NCI-H2107 (cell line): Measurements from ENCODE around the gene LDB2.

Experiments
- DNase-seq: peaks from one replicate; lab custom pipeline; 2025; lab: John Stamatoyannopoulos, UW

LDB2 gene

DNA sequence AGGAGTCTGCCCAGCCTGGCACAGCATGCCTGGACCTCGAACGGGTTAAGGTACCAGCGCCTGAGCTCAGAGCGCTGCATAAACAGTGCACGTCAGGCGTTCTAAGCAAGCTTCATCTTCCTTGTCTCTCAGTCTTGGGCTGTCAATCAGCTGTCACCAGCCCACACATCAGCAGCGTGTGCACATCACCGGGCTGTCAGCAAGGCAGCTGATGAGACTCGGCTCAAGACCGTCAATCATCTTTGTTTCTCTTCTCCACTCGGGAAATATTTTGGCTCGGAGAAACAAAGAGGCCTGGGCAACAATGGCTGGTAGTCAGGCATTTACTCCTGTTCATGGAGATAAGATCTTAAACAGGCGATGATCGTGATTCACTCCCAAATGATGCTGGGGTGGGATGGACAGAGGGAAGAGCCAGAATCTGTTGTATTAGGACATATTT, 141.3 kb downstream of the LDB2 start:
- no peak for DNase-seq

DNA sequence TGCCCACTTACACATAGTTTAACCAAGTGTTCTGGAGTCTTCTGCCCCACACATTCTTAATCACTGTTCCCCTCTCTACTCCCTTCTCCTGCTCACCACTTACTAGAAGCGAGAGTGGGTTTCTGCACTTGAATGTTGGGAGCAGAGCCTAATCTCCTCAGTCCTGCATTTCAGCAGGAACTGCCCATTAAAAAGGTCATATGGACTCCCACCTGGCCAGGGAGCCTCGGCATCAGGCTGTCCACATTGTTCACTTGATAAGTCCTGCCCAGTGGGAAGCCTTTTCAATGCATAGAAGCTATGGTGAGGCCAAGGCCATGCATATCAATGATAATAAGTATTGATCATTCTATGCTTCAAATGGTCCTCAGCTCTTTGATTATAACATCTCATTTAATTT, 144.3 kb downstream of the LDB2 start:
- no peak for DNase-seq

DNA sequence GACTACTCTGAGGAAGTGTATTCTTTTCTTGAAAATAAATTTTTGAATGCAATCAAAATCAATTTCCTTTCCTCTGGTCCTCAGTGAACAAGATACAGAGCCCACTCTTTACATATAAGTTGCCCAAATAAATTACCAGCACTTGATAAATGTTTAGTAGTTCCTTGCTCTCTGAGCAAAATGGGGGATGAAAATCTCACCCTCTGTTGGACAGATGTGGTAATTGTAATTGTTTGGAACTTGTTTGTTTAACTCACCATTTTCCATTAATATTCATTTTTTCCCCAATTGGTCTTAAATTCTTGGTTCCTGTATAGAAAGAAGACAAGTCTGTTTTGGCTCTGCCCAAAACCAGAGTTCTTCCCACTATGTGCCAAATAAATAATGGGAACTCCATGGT, 146.3 kb downstream of the LDB2 start:
- DNase-seq: no peak

DNA sequence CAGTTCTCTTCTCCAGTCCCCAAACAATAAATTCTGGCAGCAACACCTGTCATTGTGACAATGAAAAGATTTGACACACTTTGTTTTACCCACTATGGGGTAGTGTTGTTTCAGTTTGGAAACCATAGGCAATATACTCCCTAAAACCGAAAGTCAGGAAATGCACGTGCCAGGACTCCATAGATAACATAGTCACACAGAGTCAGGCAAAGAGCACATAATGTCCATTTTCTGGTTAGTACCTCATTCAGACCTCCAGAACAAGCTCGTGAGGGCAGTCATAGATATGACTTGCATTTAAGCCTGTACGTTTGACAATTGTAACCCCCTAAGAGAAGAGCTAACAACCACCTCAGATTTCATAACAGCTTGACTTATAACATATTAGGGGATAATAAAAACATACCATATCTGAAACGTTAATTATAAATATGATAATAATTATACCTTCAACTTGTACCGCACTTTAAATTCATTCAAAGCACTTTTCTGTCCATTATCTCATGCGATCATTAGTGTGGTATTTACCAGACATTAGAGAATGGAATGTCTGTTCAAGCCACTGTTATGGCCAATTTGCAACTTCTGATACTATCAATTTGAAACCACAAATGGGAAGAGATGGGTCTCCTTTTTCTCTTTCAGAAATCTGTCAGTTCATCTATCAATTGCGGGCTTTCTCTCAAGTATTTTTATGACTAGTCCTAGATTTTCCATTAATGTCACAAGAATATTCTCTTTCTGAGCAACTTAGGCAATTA, 147.4 kb downstream of the LDB2 start:
- DNase-seq: no peak

DNA sequence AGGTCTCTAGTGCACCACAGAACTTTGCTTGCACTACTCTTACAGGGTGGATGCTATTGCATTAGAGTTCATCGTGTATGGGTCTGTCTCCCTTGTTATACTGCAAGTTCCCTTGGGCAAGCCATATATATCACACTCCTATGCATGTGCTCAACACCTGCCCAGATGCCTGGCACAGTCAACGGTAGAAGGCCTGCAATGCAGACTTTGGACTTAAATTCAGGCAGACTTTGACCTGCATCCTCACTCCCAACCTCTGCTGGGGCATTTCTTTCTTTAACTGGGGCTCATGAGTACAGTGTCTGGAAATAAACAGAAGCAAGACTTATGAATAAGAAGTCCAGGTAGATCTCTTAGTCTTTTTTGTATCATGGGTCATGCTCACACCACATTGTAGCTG, 148.2 kb downstream of the LDB2 start:
- no peak for DNase-seq

DNA sequence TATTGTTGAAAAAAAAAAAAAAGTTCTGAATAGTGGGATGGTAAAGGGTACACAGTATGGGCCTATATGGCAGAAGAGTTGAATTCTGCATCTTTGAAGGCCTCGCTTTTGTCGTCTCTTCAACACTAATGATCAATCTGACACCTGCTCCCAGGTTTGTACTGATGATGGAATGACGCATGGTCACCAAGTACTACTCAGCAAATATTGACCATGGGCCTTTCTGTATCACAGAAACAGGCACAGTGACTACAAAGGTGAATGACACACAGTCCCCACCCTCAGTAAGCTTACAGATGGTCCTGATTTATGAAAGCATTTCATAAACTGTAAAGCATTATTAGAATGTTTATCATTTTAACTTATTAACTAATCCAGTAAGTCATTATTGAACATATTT, 152.6 kb downstream of the LDB2 start:
- DNase-seq: no peak

DNA sequence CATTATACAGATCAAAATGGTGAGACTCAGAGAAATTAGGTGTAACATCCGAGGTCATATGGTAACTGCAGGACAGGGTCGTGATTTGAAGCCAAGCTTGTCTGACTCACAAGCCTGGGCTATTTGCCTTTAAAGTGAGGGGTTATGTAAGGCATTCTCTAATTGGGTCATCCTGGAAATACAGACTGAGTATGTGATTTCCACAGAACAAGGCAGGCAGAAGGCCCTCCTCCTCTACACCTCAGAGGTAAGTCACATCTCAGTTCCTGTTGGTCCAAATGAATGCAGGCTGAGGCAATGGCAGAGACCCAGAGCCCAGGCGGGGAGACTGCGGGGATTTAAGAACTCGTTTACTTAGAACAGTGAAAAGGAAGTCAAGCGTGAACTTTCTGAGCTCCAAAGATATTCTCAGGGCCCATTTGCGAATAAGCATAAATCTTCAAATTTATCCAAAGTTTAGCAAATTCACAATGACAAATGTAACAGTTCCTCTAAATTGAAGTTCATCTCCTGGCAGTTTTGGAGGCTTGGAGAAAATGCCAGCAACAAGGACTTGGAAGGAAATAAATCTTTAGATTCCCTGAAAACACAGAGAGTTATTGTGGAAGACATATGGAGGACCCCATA, 153.3 kb downstream of the LDB2 start:
- DNase-seq: no peak

DNA sequence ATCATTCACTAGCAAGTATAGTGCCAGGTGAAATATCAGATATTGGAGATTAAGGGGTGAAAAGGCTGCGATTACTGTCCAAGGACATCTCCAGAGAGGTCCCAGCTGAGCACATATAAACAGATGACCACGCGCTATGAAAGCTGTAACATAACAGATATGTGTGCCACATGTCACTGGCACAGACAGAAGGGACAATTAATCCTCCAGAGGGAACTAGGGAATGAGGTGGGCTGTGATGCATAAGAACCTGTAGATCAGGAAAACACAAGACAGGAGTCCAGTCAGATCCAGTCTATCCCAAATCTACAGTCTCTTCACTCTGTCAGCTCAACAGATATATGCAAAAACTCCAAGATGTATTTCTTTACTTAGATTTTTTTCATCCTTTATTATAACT, 157.2 kb downstream of the LDB2 start:
- DNase-seq: no peak

DNA sequence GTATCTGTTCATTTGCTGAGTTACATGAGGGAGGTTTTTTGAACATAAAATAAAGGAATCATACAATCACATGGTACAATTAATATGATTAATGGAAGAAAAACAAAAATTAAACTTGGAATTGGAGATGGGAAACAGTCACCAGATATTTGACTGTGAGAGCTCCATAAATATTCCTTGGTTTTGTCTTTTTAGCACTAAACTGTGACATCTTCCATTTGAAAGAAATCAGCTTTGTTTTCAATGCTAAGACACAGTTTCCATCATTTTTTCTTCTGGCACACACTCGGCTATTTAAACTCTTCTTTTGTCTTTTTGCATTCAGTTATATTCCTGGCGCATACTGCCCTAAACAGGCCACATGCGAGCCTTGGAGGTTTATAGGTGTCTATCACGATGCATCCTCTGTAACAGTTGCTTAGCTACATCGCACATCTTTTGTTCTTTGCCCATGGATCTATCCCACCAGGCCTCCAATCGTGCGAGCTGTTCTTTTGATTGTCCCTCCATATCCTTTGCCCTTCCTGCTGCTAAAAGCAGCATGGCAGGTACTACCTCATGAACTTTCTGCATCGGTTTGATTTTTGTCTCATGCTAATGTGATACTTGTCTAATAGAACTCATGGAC, 158.3 kb downstream of the LDB2 start:
- DNase-seq: no peak

DNA sequence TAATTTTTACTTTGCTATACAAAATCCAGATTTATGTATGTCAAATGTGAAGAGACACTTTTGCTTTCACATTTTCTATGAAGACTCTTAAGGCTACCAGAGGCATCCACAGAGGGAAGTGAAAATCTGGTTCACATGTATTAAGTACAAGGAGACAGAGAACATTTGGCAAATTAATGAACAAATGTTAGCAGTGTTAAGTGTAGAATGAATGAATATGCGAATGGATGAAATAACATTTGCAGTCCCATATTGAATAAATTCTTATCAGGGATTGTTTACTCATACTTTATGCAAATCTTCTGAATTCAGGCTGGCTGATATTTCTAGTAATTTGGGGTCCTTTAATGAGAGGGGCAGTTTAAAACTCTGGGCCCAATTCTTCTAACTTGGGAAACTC, 159.9 kb downstream of the LDB2 start:
- DNase-seq: no peak

DNA sequence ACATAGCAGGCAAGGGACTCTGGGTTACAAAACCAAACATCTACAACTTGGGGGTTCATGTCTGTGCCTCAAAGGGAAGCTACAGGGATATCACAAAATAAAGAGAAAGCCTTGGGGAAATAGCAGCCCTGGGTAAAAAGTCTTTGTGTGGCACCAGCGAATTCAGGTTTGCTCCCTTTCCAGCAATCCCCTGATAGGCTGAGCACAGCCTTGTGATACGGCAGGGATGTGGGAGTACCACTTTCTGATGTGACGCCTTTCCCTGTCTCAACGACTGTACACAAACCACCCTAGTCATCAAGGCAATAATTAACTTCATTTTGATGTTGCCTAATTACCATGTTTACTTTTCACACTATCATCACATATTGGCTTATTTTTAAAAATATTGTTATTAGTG, 164.9 kb downstream of the LDB2 start:
- DNase-seq: no peak

DNA sequence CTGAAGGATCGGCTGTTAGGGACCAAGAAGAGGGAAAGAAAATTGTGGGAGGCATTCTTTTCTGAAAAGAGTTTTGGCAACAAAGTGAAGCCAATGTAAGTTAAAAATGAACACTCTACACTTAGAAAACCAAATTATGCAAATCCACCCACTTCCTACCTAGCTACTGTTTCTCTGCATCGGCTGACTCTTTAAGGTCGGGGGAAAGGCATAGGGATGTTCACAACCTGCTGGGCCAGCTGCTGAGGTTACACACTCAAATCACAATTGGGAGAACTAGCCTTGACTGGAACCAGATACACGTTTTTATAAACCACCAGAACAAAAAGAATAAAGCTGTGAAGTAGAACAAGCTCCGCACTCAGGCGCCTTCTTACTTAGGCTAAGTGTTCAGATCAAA, 165.7 kb downstream of the LDB2 start:
- no peak for DNase-seq

DNA sequence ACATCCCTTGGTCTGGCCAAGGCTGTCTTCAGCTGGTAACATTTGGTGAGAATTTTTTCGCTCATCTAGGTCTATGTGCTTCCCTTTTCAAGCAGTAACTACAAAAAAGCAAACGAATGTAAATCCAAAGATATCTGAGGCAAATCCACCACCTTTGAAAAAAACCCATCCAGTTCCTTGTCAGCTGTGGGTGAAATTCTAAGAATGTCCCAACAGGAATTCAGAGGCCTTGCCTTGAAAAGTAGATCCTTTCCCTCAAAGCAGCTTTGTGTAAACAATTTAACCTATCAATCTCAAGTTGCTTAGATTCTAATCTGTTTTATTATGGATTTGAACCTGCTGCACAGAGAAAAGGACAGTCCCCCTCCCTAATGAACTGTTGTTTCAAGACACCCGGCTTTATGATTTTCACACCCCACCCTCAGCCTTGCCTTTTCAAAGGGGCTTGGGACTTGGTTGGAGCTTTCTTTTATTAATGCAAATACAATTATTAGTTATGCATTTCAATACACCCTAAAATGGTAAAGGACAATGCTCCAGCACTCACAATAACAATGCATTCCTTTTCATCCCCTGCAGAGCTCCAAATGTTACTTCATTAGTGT, 166.6 kb downstream of the LDB2 start:
- DNase-seq: no peak

DNA sequence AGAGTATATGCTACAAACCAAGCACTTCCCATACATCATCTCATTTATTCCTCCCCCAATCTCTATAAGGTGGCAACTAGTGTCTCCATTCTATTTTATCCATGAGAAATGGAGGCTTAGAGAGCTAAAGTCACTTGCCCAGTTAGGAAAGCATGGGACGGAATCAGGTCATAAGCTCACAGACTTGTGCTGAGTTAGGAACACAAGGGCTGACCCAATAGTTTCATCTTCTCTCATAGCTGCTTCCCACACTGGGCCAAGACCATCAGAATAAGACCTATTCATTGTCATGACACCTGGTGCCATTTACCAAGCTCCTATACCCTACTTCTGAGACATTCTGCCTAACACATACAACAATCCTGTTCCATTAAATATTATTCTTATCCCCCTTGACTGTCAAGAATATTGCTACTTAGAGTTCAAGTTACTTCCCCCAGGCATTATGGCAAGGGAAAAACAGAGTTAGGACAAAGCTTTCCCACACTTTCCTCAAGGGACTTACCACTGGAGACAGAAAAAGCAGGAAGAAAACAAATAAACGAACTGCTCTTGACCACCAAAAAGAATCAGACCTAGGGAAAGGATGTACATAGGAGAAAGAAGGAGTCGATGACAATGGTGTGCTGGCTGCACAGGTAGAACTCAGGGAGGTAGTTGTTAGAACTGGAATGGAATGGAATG, 167.8 kb downstream of the LDB2 start:
- no peak for DNase-seq

DNA sequence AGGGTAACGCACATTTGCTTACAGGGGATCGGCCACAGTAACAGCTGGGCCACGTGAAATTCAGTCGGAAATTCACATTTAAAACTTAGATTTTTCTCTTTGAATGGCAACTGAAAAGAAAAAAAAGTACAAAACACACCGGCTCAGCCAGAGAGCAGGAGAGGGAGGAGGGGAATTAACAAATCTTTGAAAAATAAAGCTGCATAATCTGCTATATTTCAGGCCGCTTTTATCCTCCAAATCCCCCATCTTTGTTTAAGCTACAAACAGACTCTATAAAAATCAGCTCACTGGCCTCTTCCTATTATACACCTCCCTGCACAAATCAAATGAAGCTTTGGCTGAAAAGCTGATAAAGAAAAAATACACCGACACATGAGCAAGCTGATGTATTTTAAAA, 169.1 kb downstream of the LDB2 start:
- DNase-seq: no peak

DNA sequence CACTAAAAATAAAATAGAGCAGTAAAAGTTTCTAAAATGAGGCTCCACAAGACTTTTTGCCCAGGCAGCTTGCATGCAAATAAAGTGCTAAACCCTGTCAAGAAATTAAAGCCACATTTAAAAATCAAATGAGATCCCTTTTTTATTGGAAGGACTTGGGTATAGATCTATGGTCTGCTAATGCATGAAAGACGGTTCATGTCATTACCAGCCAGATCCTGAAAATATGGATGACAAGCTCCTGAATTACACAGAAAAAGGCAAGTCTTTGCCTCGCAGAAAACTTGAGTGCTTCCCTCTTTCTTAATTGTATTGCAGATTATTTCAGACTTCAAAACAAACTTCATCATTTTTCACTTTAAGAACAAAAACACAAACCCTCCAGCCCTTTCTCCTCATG, 169.6 kb downstream of the LDB2 start:
- no peak for DNase-seq

DNA sequence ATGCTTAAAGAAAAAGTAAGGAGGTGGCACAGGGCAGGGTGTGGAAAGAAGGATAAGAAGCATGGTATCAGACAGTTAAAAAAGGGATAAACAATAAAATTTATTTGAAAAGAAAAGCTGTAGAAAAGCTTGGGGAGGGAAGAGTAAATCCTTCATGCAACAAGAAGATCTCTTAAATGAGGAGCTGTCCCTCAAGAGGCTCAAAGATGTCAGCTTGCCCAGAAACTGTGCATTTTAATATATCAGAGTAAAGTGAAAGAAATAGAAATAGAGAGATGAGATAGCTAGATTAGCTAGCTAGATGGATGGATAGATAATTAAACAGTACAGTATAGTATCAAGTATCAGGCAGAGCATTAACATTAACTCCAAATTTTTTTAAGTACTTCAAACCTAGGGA, 170.3 kb downstream of the LDB2 start:
- no peak for DNase-seq

DNA sequence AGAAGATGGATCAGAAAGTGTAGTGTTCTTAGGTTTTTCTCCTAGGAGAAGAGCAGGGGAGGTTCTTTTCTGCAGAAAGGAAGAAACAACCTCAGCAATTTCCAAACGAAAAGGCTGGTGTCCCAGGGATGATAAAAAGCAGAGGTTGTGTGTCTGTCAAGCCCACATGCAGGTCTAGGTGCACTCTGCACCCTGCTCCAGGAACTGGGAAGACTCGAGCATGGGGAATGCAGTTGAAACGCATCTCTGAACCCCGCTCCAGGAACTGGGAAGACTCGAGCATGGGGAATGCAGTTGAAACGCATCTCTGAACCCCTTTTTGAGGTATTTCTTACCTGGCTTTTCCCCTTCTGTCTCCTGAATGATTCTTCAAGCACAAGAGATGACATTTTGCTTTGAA, 171.2 kb downstream of the LDB2 start:
- DNase-seq: no peak

DNA sequence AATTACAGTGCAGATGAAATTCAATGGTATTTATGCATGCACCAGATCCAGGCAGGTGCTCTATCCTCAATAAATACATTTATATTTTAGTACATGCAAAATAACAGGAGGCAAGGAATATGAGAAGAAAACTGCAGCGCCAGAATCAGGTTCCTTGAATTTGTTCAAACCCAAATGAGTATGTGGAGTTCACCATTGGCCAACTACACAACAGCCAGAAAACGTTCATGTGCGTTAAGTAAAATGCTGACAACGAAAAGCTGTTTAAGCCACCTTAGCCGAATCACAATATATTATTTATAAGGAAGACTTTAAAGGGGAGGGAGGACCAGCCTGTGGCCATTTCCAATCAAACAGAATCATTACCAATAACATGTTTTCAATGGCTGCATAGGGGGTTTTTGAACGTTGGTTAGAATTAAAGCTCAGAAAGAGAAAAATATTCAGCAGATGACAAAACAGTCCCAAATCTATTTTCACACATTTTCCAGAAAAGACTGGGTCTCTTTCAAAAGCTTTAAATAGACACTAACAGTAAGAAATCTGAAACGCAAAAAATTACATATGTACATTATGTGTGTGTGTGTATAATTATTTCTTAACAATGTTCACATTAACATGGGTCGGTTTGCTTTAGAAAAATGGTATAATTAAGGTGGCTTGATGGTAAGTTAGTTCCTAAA, 171.9 kb downstream of the LDB2 start:
- DNase-seq: no peak

DNA sequence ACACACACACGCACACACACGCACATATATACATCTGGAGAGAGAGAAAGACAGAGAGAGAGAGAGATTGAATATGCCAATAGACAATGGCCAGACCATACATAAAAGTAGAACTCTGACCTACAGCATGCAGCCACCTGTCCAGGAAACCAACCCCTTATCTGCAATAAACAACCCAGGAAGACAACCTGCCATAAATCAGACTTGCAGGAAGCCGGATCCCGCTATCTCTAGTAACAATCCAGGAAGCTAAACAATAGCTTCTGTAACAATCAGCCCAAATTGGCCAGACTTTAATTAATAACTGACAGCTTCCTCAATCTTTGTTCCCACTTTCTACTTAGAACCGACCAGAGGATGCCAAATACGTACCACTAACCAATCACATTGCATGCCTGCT, 173.2 kb downstream of the LDB2 start:
- no peak for DNase-seq

DNA sequence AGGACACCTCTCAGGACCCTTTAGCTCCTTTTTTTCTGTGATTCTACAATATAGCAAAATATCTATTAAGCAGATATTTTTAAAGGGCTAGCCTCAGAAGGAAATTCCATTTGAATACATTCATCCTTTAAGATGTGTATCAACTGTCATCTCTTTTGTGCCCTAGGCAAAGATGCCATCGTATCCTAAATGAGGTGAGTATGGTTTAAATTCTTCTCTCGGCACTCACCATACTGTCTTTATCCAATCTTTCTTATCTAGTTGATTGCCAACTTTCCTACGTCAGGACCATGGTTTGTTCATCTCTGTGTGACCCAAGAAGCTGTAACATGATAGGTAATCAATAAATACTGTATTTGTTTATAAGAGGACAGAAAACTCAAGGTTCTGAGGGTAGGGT, 176.0 kb downstream of the LDB2 start:
- DNase-seq: no peak
